ENCODE data around the gene CSNK1A1L.

Gene CSNK1A1L

GRCh38 chr13:37076818-37077217, 28.6 kb downstream of the CSNK1A1L start:
- Histone ChIP-seq H3K4me1 (ENCODE audit: control insufficient read depth, low read length) (no peaks in the 10 kb centered on the region), H3K4me3 (ENCODE audit: low read length) (no peak overlapping the region), H3K27me3 (ENCODE audit: control insufficient read depth, low read length) (peaks cover 5% of the 10 kb centered on the region; the same call in 1 of the 2 replicates), H3K9me2 (replicated peaks; ENCODE audit: control insufficient read depth, low read length) (no peaks in the 10 kb centered on the region), H3K79me2 (ENCODE audit: control insufficient read depth, low read length) (no peaks in the 10 kb centered on the region), H3K4me2 (ENCODE audit: low read length) (no peak overlapping the region), H4K20me1 (ENCODE audit: control insufficient read depth, insufficient read depth, low read depth, low read length) (no peaks in the 10 kb centered on the region), H3F3A (ENCODE audit: control insufficient read depth, insufficient read depth) (no peaks in the 10 kb centered on the region), H3K27ac (ENCODE audit: low read depth, low read length) (no peak overlapping the region), H3K9me3 (ENCODE audit: control insufficient read depth, insufficient read depth, low read length) (no peaks in the 10 kb centered on the region), H3K36me3 (ENCODE audit: control insufficient read depth, low read length) (no peaks in the 10 kb centered on the region)
- TF ChIP-seq CTCF (IDR thresholded peaks at IDR 0.05; ENCODE audit: low read depth, low read length, poor library complexity, severe bottlenecking) (no peak), EZH2phosphoT487 (IDR thresholded peaks at IDR 0.05; ENCODE audit: borderline replicate concordance, low read length) (no peak)

- H4K20me1 ChIP-seq (ENCODE audit: control insufficient read depth, insufficient read depth, low read depth, low read length): no peaks in the 10 kb centered on the region
- no peak overlapping the region for H3K4me2 ChIP-seq (ENCODE audit: low read length)
- no peak overlapping the region for H3K4me3 ChIP-seq (ENCODE audit: low read length)
- no peaks in the 10 kb centered on the region for H3F3A ChIP-seq (ENCODE audit: control insufficient read depth, insufficient read depth)
- no peaks in the 10 kb centered on the region for H3K9me3 ChIP-seq (ENCODE audit: control insufficient read depth, insufficient read depth, low read length)
- TF ChIP-seq CTCF (IDR thresholded peaks at IDR 0.05; ENCODE audit: low read depth, low read length, poor library complexity, severe bottlenecking) (no peak), EZH2phosphoT487 (IDR thresholded peaks at IDR 0.05; ENCODE audit: borderline replicate concordance, low read length) (no peak)
- H3K27me3 ChIP-seq (ENCODE audit: control insufficient read depth, low read length): no peaks in the 10 kb centered on the region
- H3K36me3 ChIP-seq (ENCODE audit: control insufficient read depth, low read length): no peaks in the 10 kb centered on the region
- no peaks in the 10 kb centered on the region for H3K79me2 ChIP-seq (ENCODE audit: control insufficient read depth, low read length)
- H3K27ac ChIP-seq (ENCODE audit: low read depth, low read length): no peak overlapping the region
- no peaks in the 10 kb centered on the region for H3K4me1 ChIP-seq (ENCODE audit: control insufficient read depth, low read length)
- no peaks in the 10 kb centered on the region for H3K9me2 ChIP-seq (replicated peaks; ENCODE audit: control insufficient read depth, low read length)
These were observed 30.3 kb downstream of the CSNK1A1L start for GRCh38 chr13:37075164-37075563.

GRCh38 chr13:37074703-37075102, 30.8 kb downstream of the CSNK1A1L start:
- Histone ChIP-seq H3K36me3 (ENCODE audit: control insufficient read depth, low read length) (no peaks in the 10 kb centered on the region), H3K4me1 (ENCODE audit: control insufficient read depth, low read length) (no peaks in the 10 kb centered on the region), H3K27ac (ENCODE audit: low read depth, low read length) (no peak overlapping the region)

More at GRCh38 chr13:37074703-37075102, 30.8 kb downstream of the CSNK1A1L start:
- Histone ChIP-seq H3K79me2 (ENCODE audit: control insufficient read depth, low read length) (no peaks in the 10 kb centered on the region), H3K9me2 (replicated peaks; ENCODE audit: control insufficient read depth, low read length) (no peaks in the 10 kb centered on the region), H3F3A (ENCODE audit: control insufficient read depth, insufficient read depth) (no peaks in the 10 kb centered on the region), H3K9me3 (ENCODE audit: control insufficient read depth, insufficient read depth, low read length) (no peaks in the 10 kb centered on the region), H3K4me3 (ENCODE audit: low read length) (no peak overlapping the region), H3K4me2 (ENCODE audit: low read length) (no peak overlapping the region), H4K20me1 (ENCODE audit: control insufficient read depth, insufficient read depth, low read depth, low read length) (no peaks in the 10 kb centered on the region), H3K27me3 (ENCODE audit: control insufficient read depth, low read length) (no peaks in the 10 kb centered on the region)
- TF ChIP-seq CTCF (IDR thresholded peaks at IDR 0.05; ENCODE audit: low read depth, low read length, poor library complexity, severe bottlenecking) (peak; percentile 56), EZH2phosphoT487 (IDR thresholded peaks at IDR 0.05; ENCODE audit: borderline replicate concordance, low read length) (no peak)

All from DOHH2 (cell line).